Stimulated activated CD8-positive, alpha-beta memory T cell treated with anti-CD3 and anti-CD28 coated beads, Interleukin-2, amount 100 ng/mL, for 1 hour (primary cell): ENCODE measurements around the gene CBLN3.

Source experiments
- DNase-seq, 2 donors: peaks; one replicate each; pipeline ENCODE4 v3.0.0-alpha.2; 2020; ENCODE audit warnings: low read depth in 2 of 2

CBLN3 gene

DNA sequence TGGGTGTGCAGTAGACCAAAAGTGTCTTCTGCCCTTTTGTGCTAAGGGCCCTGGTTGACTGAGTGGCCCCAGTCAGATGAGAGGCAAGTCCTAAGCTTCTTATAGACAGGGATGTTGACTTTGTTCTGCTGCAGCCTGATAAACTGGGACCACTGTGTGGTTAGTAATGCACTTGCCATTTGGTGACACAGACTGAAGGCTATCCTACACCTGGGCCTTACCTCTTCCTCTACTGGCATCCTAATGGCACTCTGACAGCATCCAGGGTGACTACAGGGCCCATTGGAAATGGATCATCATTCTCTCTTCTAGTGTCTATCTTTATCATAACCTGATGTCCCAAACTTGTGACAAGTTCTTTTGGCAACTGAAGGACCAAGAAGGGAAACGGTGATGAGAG is 9.8 kb upstream of the CBLN3 start:
- no peak for DNase-seq

GRCh38 chr14:24438223-24439097 is 9.0 kb upstream of the CBLN3 start:
- DNase-seq = no peak

DNA sequence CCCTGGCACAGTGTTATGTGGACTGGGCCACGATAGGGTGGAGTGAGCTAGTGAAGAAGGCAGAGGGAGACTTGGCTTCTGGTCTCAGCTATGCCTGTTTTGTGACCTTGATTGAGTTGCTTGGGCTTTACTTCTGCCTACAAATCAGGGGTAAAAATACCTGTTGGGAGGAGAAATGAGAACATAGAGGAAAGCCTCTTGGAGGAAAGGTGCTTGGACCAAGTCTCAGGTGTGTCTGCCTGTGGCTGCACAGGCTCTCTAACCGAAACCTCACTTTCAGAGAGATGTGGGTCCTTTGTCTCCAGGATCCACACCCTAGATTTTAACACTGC is 8.2 kb upstream of the CBLN3 start:
- no peak for DNase-seq

DNA sequence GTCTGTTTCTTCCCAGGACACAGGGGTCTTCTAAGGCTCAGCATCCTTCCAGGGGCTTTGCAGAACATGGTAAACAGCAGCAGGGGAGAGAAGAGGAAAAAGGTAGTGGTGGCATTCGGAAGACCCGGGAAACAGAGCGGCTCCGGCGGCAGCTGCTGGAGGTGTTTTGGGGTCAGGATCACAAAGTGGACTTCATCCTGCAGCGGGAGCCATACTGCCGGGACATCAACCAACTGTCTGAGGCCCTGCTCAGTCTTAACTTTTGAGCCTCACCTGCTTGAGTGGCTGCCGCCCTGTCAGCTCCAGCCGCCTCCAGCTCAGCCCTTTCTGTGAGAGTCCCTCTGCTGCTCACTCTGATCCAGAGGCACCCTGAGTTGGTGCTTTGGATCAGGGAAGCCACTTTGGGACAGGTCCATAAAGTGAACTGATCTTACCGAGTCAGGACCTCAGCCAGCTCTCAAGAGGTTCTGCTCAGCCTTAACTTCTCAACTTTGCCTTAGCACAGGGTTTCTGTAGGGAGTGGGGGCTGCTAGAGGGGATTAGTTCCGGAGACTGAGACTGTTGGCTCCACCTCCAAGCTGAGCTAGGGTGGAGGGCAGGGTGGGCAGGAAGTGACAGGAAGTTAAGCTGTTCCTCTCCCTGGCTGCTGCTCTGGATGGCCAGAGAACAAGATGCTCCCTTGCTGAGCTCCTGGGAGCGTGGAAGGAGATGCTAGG is 7.7 kb upstream of the CBLN3 start:
- no peak for DNase-seq

- DNase-seq = no peak
Measured at GRCh38 chr14:24436355-24437019, 7.0 kb upstream of the CBLN3 start.

DNA sequence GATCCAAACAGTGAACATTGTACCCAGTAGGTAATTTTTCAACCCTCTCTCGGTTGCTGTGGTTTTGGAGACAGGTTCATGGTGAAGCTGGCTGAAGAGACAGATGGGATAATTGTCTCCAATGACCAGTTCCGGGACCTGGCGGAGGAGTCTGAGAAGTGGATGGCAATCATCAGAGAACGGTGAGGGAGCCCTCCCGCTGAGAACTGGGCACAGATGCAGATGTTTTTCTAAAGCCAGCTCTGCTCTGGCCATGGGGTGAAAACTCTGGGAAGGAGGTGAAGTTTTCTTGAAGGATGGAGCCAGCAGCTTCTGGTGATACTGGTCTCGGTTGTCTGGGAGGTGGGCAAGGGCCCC is 6.5 kb upstream of the CBLN3 start:
- DNase-seq = no peak

- DNase-seq = no peak
Measured at GRCh38 chr14:24435192-24435810, 5.8 kb upstream of the CBLN3 start.

- DNase-seq = no peak
Measured at GRCh38 chr14:24434676-24435075, 5.2 kb upstream of the CBLN3 start.

- DNase-seq = no peak
Measured at GRCh38 chr14:24434036-24434435, 4.6 kb upstream of the CBLN3 start.

GRCh38 chr14:24432259-24433131 is 3.0 kb upstream of the CBLN3 start:
- DNase-seq = no peak

GRCh38 chr14:24431569-24432258 is 2.2 kb upstream of the CBLN3 start:
- peak; percentile 68 to 86 for DNase-seq

GRCh38 chr14:24430682-24431568 is 1.5 kb upstream of the CBLN3 start:
- peak in 1 of 2 donors; percentile 28 for DNase-seq

DNA sequence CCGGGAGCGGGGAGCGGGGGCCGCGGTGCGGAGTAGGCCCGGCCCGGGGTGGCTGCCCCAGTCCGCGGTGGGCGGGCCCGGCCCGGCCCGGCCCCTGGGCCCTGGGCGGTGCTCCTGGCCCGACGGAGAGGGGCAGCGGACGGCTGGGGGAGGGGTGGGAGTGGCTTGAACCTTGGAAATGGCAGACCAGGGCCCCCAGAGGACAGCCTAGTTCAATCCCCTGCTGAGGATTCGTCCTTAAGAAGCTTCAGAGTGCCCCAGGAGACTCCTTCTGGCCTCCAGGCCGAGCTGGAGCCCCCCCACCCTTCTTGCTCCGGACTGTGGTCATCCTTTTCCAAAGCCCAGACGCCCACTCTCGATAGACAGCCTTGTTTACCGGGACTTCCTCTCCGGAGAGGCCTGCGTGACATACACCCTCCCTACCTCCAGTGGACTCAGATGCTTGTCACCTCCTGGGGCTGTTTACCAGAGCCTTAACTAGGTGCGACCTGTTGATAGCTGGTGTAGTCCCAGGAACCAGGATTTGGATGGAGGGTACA is 744 bp upstream of the CBLN3 start:
- peak in 1 of 2 donors; percentile 22 for DNase-seq

DNA sequence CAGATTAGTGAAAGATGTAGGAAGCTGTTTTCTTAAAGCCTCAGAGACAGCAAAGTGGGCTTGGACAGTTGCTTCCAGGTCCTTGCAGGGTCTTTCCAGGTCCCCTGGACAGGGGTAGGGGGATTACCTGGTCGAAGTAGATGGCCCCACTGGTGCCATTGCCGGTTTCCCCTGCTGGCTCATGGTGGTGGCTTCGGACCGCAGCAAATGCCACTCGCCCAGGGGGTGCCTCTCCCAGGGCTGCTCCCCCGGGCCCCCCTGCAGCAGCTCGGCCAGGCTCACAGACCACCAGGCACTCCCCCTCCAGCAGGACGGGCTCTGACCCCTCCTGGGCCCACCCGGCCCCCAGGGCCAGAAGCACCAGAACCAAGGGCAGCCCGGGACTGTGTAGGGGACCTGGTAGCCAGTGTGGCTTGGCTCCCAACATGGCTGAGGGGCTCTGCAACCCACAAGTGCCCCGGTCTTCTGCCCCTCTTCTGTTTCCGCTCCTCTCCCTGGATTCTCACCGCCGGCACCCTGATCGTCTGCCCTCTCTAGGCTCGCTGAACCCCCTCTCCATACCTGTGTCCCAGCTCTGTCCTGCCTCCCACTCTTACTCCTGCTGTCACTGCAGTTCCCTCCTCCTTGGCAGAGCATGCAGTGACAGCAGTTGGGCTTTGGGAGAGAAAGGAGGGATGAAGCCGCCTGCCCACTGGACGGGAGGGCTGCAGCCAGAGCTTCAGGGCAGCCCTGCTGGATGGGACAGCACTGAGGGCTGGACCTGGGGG is 657 bp downstream of the CBLN3 start:
- DNase-seq = no peak

GRCh38 chr14:24427537-24428508 is 1.6 kb downstream of the CBLN3 start:
- DNase-seq = no peak

GRCh38 chr14:24426912-24427536 is 2.4 kb downstream of the CBLN3 start:
- DNase-seq = no peak
